Hematopoietic multipotent progenitor cell (in vitro differentiated cells): ENCODE measurements around the gene NUDT3. TPM values are rescaled to one million over a fixed set of nuclear protein-coding genes. Genes with fewer than 3 reads are reported as not detected.

Experiments used
- DNase-seq, 3 donors: peaks; one replicate each; pipeline ENCODE4 v3.0.0-alpha.2; 2011 to 2015; ENCODE audit warnings: low read depth in 2 of 3, low spot score in 2 of 3
- total RNA-seq: library from RNA; depleted of rRNA; stranded (reverse); fragments of >200 nt; gene quantifications from one replicate; pipeline ENCODE4 v1.2.3, GENCODE V29; 2012

Gene NUDT3
- total RNA-seq, 1 donor: 28.3 TPM

GRCh38 chr6:34300332-34300751, 92.1 kb downstream of the NUDT3 start:
- no peak for DNase-seq

DNA sequence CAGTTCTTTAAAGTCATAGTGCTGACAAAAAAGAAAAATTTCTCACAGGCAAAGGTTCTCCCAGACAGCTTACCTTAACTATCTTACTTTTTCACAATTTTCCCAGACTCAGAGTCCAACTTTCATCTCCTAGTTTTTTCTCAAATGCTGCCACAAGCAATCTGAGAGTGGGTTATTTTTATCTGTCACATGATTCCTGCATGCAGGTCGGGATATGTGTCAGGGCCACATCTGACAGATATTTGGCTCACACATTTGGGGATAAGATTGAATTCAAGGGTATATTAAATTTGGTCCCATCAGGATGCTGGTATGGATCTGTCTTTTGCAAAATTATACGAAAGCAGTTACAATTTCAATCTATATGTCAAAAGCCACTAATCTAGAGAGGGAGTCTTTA, 93.5 kb downstream of the NUDT3 start:
- no peak for DNase-seq

DNA sequence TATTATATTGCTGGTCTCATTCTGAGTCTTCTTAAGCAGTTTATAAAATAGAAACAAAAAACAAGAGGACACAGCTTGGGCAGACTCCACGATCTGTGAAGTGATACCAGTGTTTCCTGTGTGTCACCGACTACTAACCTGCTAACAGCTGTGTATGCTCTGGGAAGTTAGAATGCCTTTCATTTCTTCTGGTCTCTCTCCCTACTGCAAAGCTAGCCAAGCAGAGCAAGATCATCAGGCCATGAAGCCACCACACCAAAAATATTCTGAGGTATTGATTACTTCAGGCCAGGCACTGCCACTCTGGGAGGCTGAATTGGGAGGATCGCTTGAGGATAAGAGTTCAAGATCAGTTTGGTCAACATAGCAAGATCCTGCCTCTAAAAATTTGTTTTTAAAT, 96.7 kb downstream of the NUDT3 start:
- peak in 2 of 3 donors; percentile 51 to 74 for DNase-seq

- no peak for DNase-seq
Observed at GRCh38 chr6:34292954-34293353, 99.5 kb downstream of the NUDT3 start.

DNA sequence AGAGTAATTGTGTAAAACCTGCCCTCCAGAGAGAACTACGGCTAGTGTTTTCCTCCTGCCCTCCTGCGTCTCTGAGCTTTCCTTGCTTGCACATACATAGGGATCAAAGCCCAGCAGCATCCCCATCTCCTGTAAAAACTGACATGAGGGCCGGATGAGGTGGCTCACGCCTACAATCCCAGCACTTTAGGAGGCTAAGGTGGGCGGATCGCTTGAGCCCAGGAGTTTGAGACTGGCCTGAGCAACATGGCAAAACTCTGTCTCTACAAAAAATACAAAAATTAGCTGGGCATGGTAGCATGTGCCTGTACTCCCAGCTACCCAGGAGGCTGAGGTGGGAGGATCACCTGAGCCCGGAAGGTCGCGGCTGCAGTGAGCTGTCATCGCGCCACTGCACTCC, 103.3 kb downstream of the NUDT3 start:
- DNase-seq: no peak

DNA sequence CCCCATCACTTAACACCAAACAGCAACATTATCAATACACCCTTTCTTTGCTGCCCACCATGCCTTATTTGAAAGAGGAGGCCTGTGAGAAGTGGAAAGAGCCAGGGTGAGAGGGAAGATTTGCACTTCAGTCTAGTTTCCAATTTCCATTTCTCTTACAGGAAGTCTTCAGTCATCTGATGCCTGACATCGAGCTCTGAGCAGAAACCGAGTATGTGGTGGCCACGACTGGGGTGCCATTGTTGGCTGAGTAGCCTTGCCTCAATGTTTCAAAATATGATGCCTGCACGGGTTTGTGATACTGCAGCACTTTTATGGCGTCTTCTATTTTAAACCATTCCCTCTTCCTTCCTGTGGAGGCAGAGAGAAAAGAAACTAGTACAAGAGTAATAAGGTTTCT, 103.9 kb downstream of the NUDT3 start:
- peak in 1 of 3 donors; percentile 20 for DNase-seq

DNA sequence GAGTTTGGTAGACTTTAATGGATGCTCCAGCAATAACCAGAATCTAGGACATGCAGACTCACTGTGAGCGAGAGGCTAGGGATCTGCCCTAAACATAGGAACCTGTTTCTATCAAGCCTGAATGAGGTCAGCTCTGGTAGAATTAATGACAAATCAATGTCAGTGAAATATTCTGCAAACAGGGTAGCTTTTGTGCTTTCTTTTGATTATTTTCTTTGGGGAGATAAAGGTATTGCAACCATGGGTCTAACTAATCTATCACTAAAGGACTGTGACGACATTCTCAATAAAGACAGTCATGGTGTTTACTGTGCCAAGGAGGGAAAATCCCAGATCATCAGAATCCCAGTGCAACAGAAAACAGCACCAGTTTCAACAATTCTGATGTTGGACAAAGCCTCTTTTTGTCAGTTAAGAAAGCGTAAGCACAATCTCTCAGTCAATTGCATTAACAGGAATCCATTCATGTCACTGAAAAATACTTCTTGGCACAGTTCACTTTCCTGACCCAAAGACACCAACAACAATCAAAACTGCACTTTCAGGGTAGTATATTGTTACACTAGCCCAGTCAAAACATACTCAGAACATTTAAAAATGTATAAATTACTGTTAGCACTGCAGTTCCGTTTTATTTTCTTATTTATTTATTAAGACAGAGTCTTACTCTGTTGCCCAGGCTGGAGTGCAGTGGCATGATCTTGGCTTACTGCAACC, 106.9 kb downstream of the NUDT3 start:
- DNase-seq: no peak

DNA sequence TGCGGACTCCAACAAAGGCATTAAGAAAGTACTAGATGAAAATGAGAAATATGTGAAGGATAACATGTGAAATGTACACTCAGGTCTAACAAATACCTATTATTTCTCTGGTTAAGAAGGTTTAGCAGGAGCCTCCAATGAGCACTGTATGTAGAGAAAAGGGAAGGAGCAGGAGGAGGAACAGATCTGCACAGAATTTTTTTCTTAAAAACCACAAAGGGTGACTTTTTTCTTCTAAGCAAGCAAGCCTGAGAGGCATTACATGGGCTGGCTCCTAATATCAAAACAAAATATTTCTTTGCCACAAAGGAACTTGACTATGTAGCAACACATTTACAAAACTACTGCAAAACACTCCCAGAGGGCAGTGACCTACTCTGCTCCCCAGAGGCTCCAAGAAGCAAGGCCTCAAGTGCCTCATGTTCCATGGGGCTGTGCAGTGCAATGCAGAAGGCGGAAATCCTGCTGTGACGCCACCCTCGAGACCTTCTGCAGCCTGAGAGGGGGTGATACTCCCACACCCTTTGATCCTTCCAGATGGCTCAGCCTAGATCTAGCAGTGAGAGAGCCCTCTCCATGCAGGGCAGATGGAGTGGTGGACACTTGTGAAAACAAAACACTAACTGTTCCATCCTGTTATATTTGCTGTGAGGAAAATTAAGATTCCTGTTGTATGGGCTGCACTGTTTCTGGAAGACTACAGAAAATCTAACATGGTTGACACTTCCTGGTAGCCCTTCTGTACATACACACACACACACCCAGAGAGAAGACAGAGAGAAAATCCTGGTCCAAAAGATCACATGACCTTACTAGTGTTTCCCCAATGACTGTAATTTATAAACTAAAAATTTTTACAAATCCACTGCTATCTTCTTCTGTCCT, 107.7 kb downstream of the NUDT3 start:
- DNase-seq: peak in 2 of 3 donors; percentile 65 to 85

DNA sequence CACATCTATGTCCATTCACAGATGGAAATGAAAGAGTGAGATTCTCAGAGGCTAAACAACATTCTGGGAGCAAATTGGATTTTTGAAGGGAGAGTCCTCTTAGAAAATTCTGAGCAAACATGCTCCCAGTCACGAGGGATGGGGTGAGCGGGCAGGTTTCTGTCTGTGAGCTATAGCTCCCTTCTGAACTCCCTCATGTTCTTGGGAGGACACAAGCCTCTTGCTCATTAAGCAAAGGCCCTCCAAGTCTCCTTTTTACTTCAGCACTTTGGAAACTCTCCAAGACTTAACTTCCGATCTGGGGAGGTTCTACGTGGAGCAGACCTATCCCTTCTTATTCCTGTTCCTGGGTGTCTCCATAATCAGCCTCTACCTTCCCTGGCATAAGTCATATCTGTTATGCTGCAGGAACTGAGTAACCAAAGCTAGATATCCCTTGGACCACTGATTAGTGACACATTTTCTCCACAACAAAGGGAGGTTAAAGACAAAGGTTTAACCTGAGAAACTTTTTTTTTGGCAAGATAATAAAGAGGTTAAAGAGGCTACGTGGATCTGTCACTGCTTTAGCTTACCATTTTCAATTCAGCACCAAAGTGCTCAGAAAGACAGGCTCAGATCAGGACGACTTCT, 110.7 kb downstream of the NUDT3 start:
- no peak for DNase-seq

GRCh38 chr6:34280216-34280615, 112.3 kb downstream of the NUDT3 start:
- DNase-seq: no peak

- no peak for DNase-seq
Observed at GRCh38 chr6:34278833-34279232, 113.6 kb downstream of the NUDT3 start.

DNA sequence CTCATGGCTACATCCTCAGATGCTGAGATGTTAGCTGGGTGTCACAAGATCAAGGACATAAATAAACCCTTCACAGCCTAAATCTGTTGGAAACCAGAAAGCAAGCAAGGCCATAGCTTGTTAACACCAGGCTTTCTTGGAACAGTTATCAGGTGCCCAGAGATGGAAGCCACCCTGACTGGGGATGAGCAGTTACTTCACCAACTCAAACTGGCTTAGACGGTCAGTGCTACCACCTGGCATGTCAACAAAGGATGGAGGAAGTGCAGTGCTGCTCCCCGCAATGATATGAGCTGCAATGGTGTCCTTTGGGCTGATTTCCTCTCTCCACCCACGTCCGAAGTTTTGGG, 114.7 kb downstream of the NUDT3 start:
- DNase-seq: no peak

DNA sequence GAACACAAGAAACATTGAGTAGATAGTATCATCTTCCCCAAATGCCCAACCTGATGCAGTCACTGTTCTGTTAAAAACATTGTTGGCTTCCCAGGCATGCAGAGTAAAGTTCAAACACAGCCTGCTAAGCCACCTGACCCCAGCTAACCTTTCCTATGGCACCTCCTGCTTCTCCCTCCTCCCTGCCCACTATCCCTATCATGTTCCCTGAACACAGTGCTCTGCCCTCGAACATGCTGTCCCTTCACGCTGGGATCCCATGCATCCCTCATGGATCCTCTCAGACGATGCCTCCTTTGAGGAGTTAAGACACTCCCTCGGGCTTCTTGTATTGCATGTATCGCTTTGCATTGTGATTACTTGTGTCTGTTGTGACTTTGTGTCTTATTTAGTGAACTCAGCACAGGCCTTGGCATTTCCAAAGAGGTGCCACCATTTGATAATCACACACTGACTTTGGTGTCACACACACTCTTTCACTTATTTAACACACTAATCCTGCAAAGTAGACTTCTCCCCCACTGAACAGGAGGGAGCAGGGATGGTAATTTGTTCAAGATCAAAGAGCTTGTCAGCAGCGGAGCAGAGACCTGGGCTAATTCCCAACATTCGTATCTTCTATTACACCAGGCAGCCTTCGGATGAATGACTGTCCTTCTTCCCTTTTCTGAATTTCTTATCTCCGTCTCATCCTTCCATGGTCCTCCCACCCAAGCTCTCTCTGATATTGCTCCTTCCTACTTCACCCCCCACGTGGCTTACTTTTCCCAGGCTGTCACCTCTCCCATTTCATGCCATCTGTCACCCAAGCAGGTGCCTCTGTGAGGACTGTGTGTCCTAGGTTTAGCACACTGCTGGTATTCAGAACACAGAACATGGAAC, 115.3 kb downstream of the NUDT3 start:
- DNase-seq: no peak

GRCh38 chr6:34276191-34276590, 116.3 kb downstream of the NUDT3 start:
- no peak for DNase-seq

- DNase-seq: no peak
Observed at GRCh38 chr6:34275128-34275804, 117.2 kb downstream of the NUDT3 start.

DNA sequence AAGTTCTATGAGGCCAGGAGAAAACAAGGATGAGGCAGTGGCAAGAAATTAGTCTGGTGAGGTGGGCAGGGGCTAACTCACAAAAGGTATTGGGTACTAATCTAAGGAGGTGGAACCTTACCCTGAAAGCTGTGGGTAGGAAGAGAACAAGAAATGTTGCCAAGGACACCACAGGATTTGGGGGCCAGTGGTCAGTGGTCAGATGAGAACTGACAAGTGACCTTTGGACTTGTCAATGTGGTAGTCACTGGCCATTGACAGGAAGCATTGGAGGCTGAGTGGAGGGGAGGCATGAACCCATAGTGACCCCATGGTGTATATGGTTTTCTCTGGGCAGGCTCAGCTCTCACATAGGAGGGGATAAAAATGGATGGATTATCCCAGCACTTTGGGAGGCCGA, 118.3 kb downstream of the NUDT3 start:
- no peak for DNase-seq

DNA sequence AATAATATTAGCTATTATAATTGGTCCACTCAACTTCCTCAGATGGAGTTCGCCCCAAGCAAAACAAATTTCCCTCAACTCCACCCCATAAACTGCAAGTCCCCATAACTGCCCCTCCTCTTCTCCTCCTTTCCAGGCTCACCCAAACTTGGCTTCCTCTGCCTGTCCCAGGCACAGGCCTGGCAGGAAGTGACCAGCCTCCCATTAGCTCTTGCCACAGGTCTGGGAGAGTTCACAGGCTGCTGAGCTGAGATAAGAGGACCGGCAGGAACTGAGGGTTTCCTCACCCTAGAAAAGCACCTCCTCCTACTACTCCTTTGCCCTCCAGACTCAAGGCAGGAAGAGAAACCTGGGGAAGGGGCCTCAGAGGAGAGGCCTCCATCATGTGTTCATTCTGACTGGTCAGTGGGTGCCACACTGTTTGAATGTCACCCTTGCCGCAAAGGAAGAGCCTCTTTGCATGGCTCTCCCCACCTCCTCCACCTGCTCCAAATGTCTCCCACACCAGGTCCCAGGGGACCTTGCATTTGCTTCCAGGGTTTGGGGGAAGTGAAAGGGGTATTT, 119.1 kb downstream of the NUDT3 start:
- peak in 2 of 3 donors; percentile 88 to 97 for DNase-seq

GRCh38 chr6:34272013-34272926, 120.2 kb downstream of the NUDT3 start:
- no peak for DNase-seq
